ENCODE results near the gene MRPL54.

Gene MRPL54

GRCh38 chr19:3730457-3730958 lies 32.0 kb upstream of the MRPL54 start:
- Histone ChIP-seq H3K27me3 (ENCODE audit: control insufficient read depth, insufficient read depth, low read length) (no peaks in the 10 kb centered on the region), H3K4me3 (ENCODE audit: low read length) (no peak overlapping the region), H3K9me3 (ENCODE audit: control insufficient read depth, low read length) (no peaks in the 10 kb centered on the region), H3K4me1 (ENCODE audit: control insufficient read depth, insufficient read depth, low read length) (peaks cover 30% of the 10 kb centered on the region), H3K36me3 (ENCODE audit: control insufficient read depth, insufficient read depth, low read length) (no peaks in the 10 kb centered on the region), H3K9ac (ENCODE audit: low read length) (no peak overlapping the region)

- Histone ChIP-seq H3K9ac (ENCODE audit: low read length) (no peak overlapping the region), H3K9me3 (ENCODE audit: control insufficient read depth, low read length) (no peaks in the 10 kb centered on the region), H3K36me3 (ENCODE audit: control insufficient read depth, insufficient read depth, low read length) (peaks cover 2% of the 10 kb centered on the region), H3K27me3 (ENCODE audit: control insufficient read depth, insufficient read depth, low read length) (no peaks in the 10 kb centered on the region), H3K4me1 (ENCODE audit: control insufficient read depth, insufficient read depth, low read length) (peaks cover 14% of the 10 kb centered on the region), H3K4me3 (ENCODE audit: low read length) (no peak overlapping the region)
Observed at GRCh38 chr19:3732108-3732507, 30.4 kb upstream of the MRPL54 start.

- Histone ChIP-seq H3K27me3 (ENCODE audit: control insufficient read depth, insufficient read depth, low read length) (no peaks in the 10 kb centered on the region), H3K9me3 (ENCODE audit: control insufficient read depth, low read length) (no peaks in the 10 kb centered on the region)
Observed at GRCh38 chr19:3733549-3734309, 28.8 kb upstream of the MRPL54 start.

DNA sequence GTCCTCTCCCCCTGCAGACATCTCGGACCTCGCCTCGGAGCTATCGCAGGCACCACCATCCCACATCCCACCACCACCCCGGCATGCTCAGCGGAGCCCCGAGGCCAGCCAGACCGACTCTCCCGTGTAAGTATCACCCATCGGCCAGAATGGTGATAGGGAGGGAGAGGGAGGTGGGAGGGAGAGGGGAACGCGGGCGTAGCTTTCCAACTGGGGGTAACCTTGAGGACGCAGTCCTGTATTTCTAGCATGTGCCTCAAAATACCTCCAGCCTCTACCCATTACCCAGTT lies 28.2 kb upstream of the MRPL54 start:
- Histone ChIP-seq H3K4me3 (ENCODE audit: low read length) (no peak overlapping the region), H3K4me1 (ENCODE audit: control insufficient read depth, insufficient read depth, low read length) (no peaks in the 10 kb centered on the region), H3K36me3 (ENCODE audit: control insufficient read depth, insufficient read depth, low read length) (peaks cover 13% of the 10 kb centered on the region), H3K9ac (ENCODE audit: low read length) (no peak overlapping the region), H3K27me3 (ENCODE audit: control insufficient read depth, insufficient read depth, low read length) (no peaks in the 10 kb centered on the region), H3K9me3 (ENCODE audit: control insufficient read depth, low read length) (no peaks in the 10 kb centered on the region)

More at GRCh38 chr19:3733549-3734309, 28.8 kb upstream of the MRPL54 start:
- Histone ChIP-seq H3K4me3 (ENCODE audit: low read length) (no peak overlapping the region), H3K4me1 (ENCODE audit: control insufficient read depth, insufficient read depth, low read length) (peaks cover 2% of the 10 kb centered on the region), H3K9ac (ENCODE audit: low read length) (no peak overlapping the region), H3K36me3 (ENCODE audit: control insufficient read depth, insufficient read depth, low read length) (peaks cover 13% of the 10 kb centered on the region)

DNA sequence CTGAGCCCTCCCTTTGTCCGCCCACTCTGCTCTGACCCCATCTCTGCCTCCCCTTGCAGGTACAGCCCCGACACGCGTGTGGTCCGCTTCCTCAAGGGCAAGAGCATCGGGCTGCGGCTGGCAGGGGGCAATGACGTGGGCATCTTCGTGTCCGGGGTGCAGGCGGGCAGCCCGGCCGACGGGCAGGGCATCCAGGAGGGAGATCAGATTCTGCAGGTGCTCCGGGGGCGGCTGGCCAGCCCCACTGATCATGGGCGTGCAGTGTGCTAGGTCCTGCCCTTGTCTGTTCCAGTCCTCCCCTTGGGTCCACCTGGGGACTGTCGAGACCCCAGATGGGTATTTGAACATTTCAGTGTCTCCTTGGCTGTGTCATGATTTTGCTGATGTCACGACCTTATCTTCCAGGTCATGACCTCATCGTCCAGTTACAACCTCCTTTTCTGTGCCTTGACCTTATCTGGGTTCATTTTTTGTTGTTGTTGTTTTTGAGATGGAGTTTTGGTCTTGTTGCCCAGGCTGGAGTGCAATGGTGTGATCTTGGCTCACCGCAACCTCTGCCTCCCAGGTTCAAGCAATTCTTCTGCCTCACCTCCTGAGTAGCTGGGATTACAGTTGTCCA lies 26.3 kb upstream of the MRPL54 start:
- Histone ChIP-seq H3K36me3 (ENCODE audit: control insufficient read depth, insufficient read depth, low read length) (peaks cover 13% of the 10 kb centered on the region), H3K27me3 (ENCODE audit: control insufficient read depth, insufficient read depth, low read length) (no peaks in the 10 kb centered on the region), H3K9ac (ENCODE audit: low read length) (no peak overlapping the region), H3K4me3 (ENCODE audit: low read length) (no peak overlapping the region), H3K4me1 (ENCODE audit: control insufficient read depth, insufficient read depth, low read length) (no peaks in the 10 kb centered on the region), H3K9me3 (ENCODE audit: control insufficient read depth, low read length) (no peaks in the 10 kb centered on the region)

GRCh38 chr19:3737487-3738205 lies 24.8 kb upstream of the MRPL54 start:
- peaks cover 13% of the 10 kb centered on the region for H3K36me3 ChIP-seq (ENCODE audit: control insufficient read depth, insufficient read depth, low read length)
- no peaks in the 10 kb centered on the region for H3K27me3 ChIP-seq (ENCODE audit: control insufficient read depth, insufficient read depth, low read length)
- no peaks in the 10 kb centered on the region for H3K9me3 ChIP-seq (ENCODE audit: control insufficient read depth, low read length)
- no peaks in the 10 kb centered on the region for H3K4me1 ChIP-seq (ENCODE audit: control insufficient read depth, insufficient read depth, low read length)
- no peak overlapping the region for H3K4me3 ChIP-seq (ENCODE audit: low read length)
- no peak overlapping the region for H3K9ac ChIP-seq (ENCODE audit: low read length)

- H3K4me1 ChIP-seq (ENCODE audit: control insufficient read depth, insufficient read depth, low read length), result no peaks in the 10 kb centered on the region
- no peak overlapping the region for H3K9ac ChIP-seq (ENCODE audit: low read length)
- H3K27me3 ChIP-seq (ENCODE audit: control insufficient read depth, insufficient read depth, low read length), result no peaks in the 10 kb centered on the region
- no peak overlapping the region for H3K4me3 ChIP-seq (ENCODE audit: low read length)
- H3K36me3 ChIP-seq (ENCODE audit: control insufficient read depth, insufficient read depth, low read length), result peaks cover 13% of the 10 kb centered on the region
- no peaks in the 10 kb centered on the region for H3K9me3 ChIP-seq (ENCODE audit: control insufficient read depth, low read length)
Observed at GRCh38 chr19:3738477-3739220, 23.8 kb upstream of the MRPL54 start.

DNA sequence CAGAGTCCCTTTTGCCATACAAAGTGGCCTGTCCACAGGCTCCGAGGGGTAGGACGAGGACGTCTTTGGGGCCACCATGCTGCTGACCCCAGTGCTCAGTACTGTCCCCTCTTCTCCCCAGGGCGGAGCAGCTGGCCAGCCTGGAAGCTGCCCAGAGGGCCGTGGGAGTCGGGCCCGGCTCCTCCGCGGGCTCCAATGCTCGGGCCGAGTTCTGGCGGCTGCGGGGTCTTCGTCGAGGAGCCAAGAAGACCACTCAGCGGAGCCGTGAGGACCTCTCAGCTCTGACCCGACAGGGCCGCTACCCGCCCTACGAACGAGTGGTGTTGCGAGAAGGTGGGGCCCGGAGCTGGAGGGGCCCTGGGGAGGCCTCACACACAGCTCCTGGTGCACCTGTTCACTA lies 22.1 kb upstream of the MRPL54 start:
- Histone ChIP-seq H3K4me1 (ENCODE audit: control insufficient read depth, insufficient read depth, low read length) (no peaks in the 10 kb centered on the region), H3K4me3 (ENCODE audit: low read length) (no peak overlapping the region), H3K27me3 (ENCODE audit: control insufficient read depth, insufficient read depth, low read length) (no peaks in the 10 kb centered on the region), H3K36me3 (ENCODE audit: control insufficient read depth, insufficient read depth, low read length) (peaks cover 13% of the 10 kb centered on the region), H3K9me3 (ENCODE audit: control insufficient read depth, low read length) (no peaks in the 10 kb centered on the region), H3K9ac (ENCODE audit: low read length) (no peak overlapping the region)

GRCh38 chr19:3743486-3743885 lies 19.0 kb upstream of the MRPL54 start:
- no peak overlapping the region for H3K4me3 ChIP-seq (ENCODE audit: low read length)
- peaks cover 3% of the 10 kb centered on the region for H3K36me3 ChIP-seq (ENCODE audit: control insufficient read depth, insufficient read depth, low read length)
- no peak overlapping the region for H3K9ac ChIP-seq (ENCODE audit: low read length)
- H3K9me3 ChIP-seq (ENCODE audit: control insufficient read depth, low read length), result no peaks in the 10 kb centered on the region
- no peaks in the 10 kb centered on the region for H3K27me3 ChIP-seq (ENCODE audit: control insufficient read depth, insufficient read depth, low read length)
- H3K4me1 ChIP-seq (ENCODE audit: control insufficient read depth, insufficient read depth, low read length), result no peaks in the 10 kb centered on the region

GRCh38 chr19:3745363-3746045 lies 17.0 kb upstream of the MRPL54 start:
- H3K36me3 ChIP-seq (ENCODE audit: control insufficient read depth, insufficient read depth, low read length), result peaks cover 13% of the 10 kb centered on the region
- no peaks in the 10 kb centered on the region for H3K27me3 ChIP-seq (ENCODE audit: control insufficient read depth, insufficient read depth, low read length)
- no peak overlapping the region for H3K9ac ChIP-seq (ENCODE audit: low read length)
- no peaks in the 10 kb centered on the region for H3K9me3 ChIP-seq (ENCODE audit: control insufficient read depth, low read length)
- no peaks in the 10 kb centered on the region for H3K4me1 ChIP-seq (ENCODE audit: control insufficient read depth, insufficient read depth, low read length)
- no peak overlapping the region for H3K4me3 ChIP-seq (ENCODE audit: low read length)

GRCh38 chr19:3746371-3747056 lies 16.0 kb upstream of the MRPL54 start:
- Histone ChIP-seq H3K36me3 (ENCODE audit: control insufficient read depth, insufficient read depth, low read length) (peaks cover 14% of the 10 kb centered on the region), H3K4me1 (ENCODE audit: control insufficient read depth, insufficient read depth, low read length) (no peaks in the 10 kb centered on the region), H3K27me3 (ENCODE audit: control insufficient read depth, insufficient read depth, low read length) (no peaks in the 10 kb centered on the region), H3K9me3 (ENCODE audit: control insufficient read depth, low read length) (no peaks in the 10 kb centered on the region), H3K9ac (ENCODE audit: low read length) (no peak overlapping the region), H3K4me3 (ENCODE audit: low read length) (no peak overlapping the region)

Measured in mucosa of stomach (tissue), 1 donor.